Measurements from ENCODE around the gene PLS1.

- TF ChIP-seq CTCF (IDR thresholded peaks at IDR 0.05) (no peak), POLR2AphosphoS5 (IDR thresholded peaks at IDR 0.05; ENCODE audit: low read depth, low read length) (no peak)
Measured at GRCh38 chr3:142580061-142580423, 16.2 kb upstream of the PLS1 start.
